C4-2B (cell line): ENCODE results near the gene C4orf33.

ENCODE experiments used
- H3K27ac ChIP-seq: fragments of 450-650 bp; 2 replicates; pipeline ENCODE4 v1.5.1; 2017
- CTCF ChIP-seq: fragments of 450-650 bp; conservative IDR thresholded peaks from 2 replicates; pipeline ENCODE4 v1.5.1; 2017; ENCODE audit warnings: mild to moderate bottlenecking
- ZFX ChIP-seq: fragments of 450-650 bp; IDR thresholded peaks from 2 replicates; pipeline ENCODE4 v1.6.1; 2017

Gene C4orf33

GRCh38 chr4:129146639-129147038 is 50.7 kb downstream of the C4orf33 start:
- H3K27ac ChIP-seq, result no peak overlapping the region
- no peak for TF ChIP-seq CTCF
- TF ChIP-seq ZFX, result no peak

GRCh38 chr4:129148892-129149291 is 52.9 kb downstream of the C4orf33 start:
- no peak for TF ChIP-seq ZFX
- no peak overlapping the region for H3K27ac ChIP-seq

DNA sequence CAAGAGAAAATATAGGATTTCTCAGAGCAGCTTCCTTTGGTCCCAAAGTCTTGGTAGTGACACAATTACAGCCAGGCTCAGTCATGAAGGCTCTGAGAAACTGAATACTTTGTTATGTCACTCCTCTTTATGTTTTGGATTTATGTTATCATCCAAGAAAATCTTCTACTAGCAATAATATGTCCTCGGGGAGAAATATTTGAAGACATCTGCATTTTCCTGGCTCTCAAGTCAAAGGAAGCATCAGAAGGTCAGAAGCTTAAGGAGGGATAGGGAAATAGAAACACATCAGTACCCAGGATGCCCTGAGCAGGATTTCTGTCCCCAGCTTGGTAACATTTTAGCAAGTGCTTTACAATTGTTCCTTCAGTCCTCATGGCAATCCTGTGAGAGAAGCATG is 54.0 kb downstream of the C4orf33 start:
- TF ChIP-seq ZFX, result no peak
- TF ChIP-seq CTCF, result no peak
- no peak overlapping the region for H3K27ac ChIP-seq

DNA sequence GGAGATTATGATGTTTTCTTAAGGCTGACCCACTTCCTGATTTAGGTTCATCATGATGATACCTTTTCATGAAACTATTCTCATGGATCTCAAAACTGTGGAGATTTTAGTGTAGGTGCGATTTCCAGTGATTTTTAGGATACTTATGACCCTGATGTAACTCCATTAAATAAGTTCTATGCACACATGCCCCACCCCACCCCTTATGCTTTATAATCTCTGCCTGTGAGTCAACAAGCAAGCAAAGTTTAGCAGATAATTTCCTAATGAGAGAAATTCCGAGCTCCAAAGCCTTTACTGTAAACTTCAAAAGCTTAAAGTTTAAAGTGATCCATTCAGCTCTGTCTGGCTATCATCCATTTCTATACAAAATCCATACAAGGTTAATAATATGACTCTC is 56.4 kb downstream of the C4orf33 start:
- TF ChIP-seq CTCF (no peak), ZFX (no peak)
- no peak overlapping the region for H3K27ac ChIP-seq

- no peak overlapping the region for H3K27ac ChIP-seq
- TF ChIP-seq ZFX, result no peak
- TF ChIP-seq CTCF, result no peak
These were observed 57.7 kb downstream of the C4orf33 start for GRCh38 chr4:129153700-129154099.

DNA sequence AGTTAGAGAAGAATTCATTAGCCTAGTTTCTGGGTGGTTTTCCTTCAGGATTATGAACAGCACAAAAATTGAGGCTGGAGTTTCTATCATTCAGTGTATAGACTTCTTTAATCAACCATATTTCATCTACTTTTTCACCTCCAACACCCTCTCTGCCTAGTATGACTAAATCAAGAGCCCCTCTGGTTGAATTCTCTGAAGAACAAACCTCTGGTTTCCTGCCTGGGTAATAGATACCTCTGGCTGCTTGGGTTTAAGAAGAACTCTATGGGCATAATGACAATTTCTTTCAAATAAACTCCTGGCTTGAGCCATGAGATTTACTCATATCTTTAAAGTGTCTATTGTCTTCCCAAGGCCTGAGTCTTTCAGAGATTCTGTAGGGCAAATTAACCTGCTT is 66.5 kb downstream of the C4orf33 start:
- H3K27ac ChIP-seq, result no peak overlapping the region
- TF ChIP-seq CTCF, result no peak
- TF ChIP-seq ZFX, result no peak

DNA sequence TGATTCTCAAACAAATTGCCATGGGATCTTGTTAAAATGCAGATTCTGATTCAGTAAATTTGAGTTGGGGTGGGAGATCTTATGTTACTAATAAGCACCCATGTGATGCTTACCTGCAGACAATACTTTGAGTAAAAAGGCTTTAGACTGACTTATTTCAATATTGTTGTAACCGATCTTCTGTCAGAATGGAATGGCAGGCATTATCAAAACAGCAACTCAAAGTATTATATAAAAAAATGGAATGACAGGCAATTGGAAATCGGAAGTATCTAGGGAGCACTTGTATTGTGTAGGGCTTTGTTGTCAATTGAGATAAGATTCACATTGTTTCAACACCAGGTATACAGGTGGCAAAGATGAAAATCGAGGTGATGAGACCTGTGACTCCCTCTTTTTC is 67.5 kb downstream of the C4orf33 start:
- TF ChIP-seq CTCF (no peak), ZFX (no peak)
- no peak overlapping the region for H3K27ac ChIP-seq

- no peak overlapping the region for H3K27ac ChIP-seq
These were observed 68.3 kb downstream of the C4orf33 start for GRCh38 chr4:129164243-129164642.

More at GRCh38 chr4:129164243-129164642, 68.3 kb downstream of the C4orf33 start:
- TF ChIP-seq CTCF (no peak), ZFX (no peak)
